HepG2 (cell line): ENCODE measurements around the gene DST. TPM values are rescaled to one million over a fixed set of nuclear protein-coding genes. Genes with fewer than 3 reads are reported as not detected.

ENCODE experiments used
- ATAC-seq: fragments of 200-7000 bp; cut with Tn5 transposase; 3 replicates; pipeline ENCODE4 v1.9.1; 2020; ENCODE audit warnings: mild to moderate bottlenecking, moderate library complexity
- BruUV-seq: library from RNA; stranded (reverse); fragments of 400-500 nt; replicated peaks from 2 replicates; lab custom pipeline; 2021; lab: Mats Ljungman, UMichigan
- CTCF ChIA-PET: fragments of 300-600 bp; formaldehyde crosslinking; extraction: SDS; loops from one replicate; lab custom pipeline; 2021; ENCODE audit warnings: low total read pairs, inconsistent platforms, low intra/inter-chr PET ratio; lab: Yijun Ruan, JAX
- POLR2A ChIA-PET: fragments of 350-600 bp; sonication (Branson Sonifier 250); formaldehyde crosslinking; loops from one replicate; lab custom pipeline; 2020; ENCODE audit warnings: antibody characterized with exemption, inconsistent platforms; lab: Yijun Ruan, JAX
- DNase-seq: peaks from one replicate; pipeline ENCODE4 v3.0.0-alpha.2; 2015; ENCODE audit warnings: low spot score
- FAIRE-seq: peaks from 3 replicates; lab custom pipeline; 2011; peaks lifted over from hg19 to GRCh38; lab: Jason Lieb, UNC
- H2AFZ ChIP-seq: one replicate; pipeline ENCODE4 v1.6.1; 2011; ENCODE audit warnings: low read length, inconsistent platforms
- H3K27ac ChIP-seq: fragments of 300-600 bp; 3 replicates; pipeline ENCODE4 v1.8.0; 2011; ENCODE audit warnings: mixed run types, mild to moderate bottlenecking, mixed read lengths, low read length, inconsistent platforms; ENCODE audit not compliant: insufficient read depth; ENCODE audit errors: extremely low read length
- H3K27me3 ChIP-seq, 2 experiments: fragments of 200-600 bp in 1 of 2; 2 replicates in 1 of 2; 3 replicates in 1 of 2; pipeline versions ENCODE4 v1.6.0 to v1.8.0; 2011; ENCODE audit warnings: low read length in 2 of 2, mild to moderate bottlenecking in 2 of 2, moderate library complexity in 2 of 2, inconsistent platforms in 1 of 2; ENCODE audit not compliant: insufficient read depth in 2 of 2, control insufficient read depth in 1 of 2
- H3K36me3 ChIP-seq, 2 experiments: fragments of 200-600 bp in 1 of 2; replicated peaks in 1 of 2; 2 replicates in 1 of 2; 3 replicates in 1 of 2; pipeline versions ENCODE4 v1.5.1 to v1.8.0; 2011; ENCODE audit warnings: low read length in 2 of 2, inconsistent platforms in 1 of 2; ENCODE audit not compliant: insufficient read depth in 2 of 2, control insufficient read depth in 1 of 2
- H3K4me1 ChIP-seq: 2 replicates; pipeline ENCODE4 v1.5.1; 2012; ENCODE audit warnings: low read length, inconsistent platforms; ENCODE audit not compliant: insufficient read depth
- H3K4me2 ChIP-seq: 2 replicates; pipeline ENCODE4 v1.6.0; 2011; ENCODE audit warnings: low read depth, low read length, inconsistent platforms
- H3K4me3 ChIP-seq, 3 experiments: fragments of 200-600 bp in 1 of 3; sonication (generic), shearing (Covaris generic) in 1 of 3; replicated peaks in 1 of 3; 2 replicates each; pipeline ENCODE4 v1.5.1; 2011 to 2016; ENCODE audit warnings: low read length in 3 of 3, inconsistent platforms in 2 of 3, low read depth in 2 of 3, mild to moderate bottlenecking in 2 of 3, control low read depth in 1 of 3, mixed read lengths in 1 of 3; ENCODE audit not compliant: insufficient read depth in 1 of 3
- H3K79me2 ChIP-seq: one replicate; pipeline ENCODE4 v1.6.1; 2011; ENCODE audit warnings: low read length, inconsistent platforms; ENCODE audit not compliant: insufficient read depth
- H3K9ac ChIP-seq: 2 replicates; pipeline ENCODE4 v1.6.0; 2011; ENCODE audit warnings: mild to moderate bottlenecking, low read depth, low read length, inconsistent platforms; ENCODE audit not compliant: insufficient read depth
- H3K9me3 ChIP-seq: 2 replicates; pipeline ENCODE4 v1.5.1; 2012; ENCODE audit warnings: mild to moderate bottlenecking, low read length
- H4K20me1 ChIP-seq: 2 replicates; pipeline ENCODE4 v1.6.0; 2011; ENCODE audit warnings: inconsistent platforms, mild to moderate bottlenecking, low read length, moderate library complexity; ENCODE audit not compliant: insufficient read depth
- GLI4 ChIP-seq: sonication (generic); formaldehyde crosslinking; IDR thresholded peaks from 2 replicates; pipeline ENCODE4 v1.5.1; 2020; ENCODE audit warnings: missing genetic modification reagents, mild to moderate bottlenecking, moderate library complexity, borderline replicate concordance
- HDAC6 ChIP-seq: fragments of 200-600 bp; sonication (generic); IDR thresholded peaks from 2 replicates; pipeline ENCODE4 v1.7.0; 2017; ENCODE audit warnings: mild to moderate bottlenecking, antibody characterized with exemption, low read length, low read depth
- KDM1A ChIP-seq: IDR thresholded peaks from 2 replicates; pipeline ENCODE4 v1.6.1; 2016; ENCODE audit warnings: missing compliant biosample characterization
- MAZ ChIP-seq, 2 experiments: sonication (generic) in 1 of 2; formaldehyde crosslinking in 1 of 2; IDR thresholded peaks; 2 replicates each; pipeline versions ENCODE4 v1.5.0 to v1.6.1; 2012 to 2020; ENCODE audit warnings: low read depth in 2 of 2, mild to moderate bottlenecking in 2 of 2, borderline replicate concordance in 1 of 2, improper control_type of control experiment in 1 of 2, low read length in 1 of 2, missing genetic modification reagents in 1 of 2, moderate library complexity in 1 of 2
- MIER2 ChIP-seq: IDR thresholded peaks from 2 replicates; pipeline ENCODE4 v1.6.1; 2016; ENCODE audit warnings: missing biosample characterization, missing genetic modification reagents
- MXI1 ChIP-seq: IDR thresholded peaks from 3 replicates; pipeline ENCODE4 v1.6.1; 2012; ENCODE audit warnings: low read depth, low read length, inconsistent platforms, borderline replicate concordance
- PRPF4 ChIP-seq: fragments of 200-400 bp; formaldehyde crosslinking; IDR thresholded peaks from 2 replicates; pipeline ENCODE4 v1.6.1; 2016; ENCODE audit warnings: low read length, low read depth; ENCODE audit not compliant: poor library complexity, severe bottlenecking
- SIX1 ChIP-seq: sonication (generic); formaldehyde crosslinking; IDR thresholded peaks from 2 replicates; pipeline ENCODE4 v1.4.0; 2020; ENCODE audit warnings: missing genetic modification reagents, borderline replicate concordance
- SMYD3 ChIP-seq: sonication (generic); formaldehyde crosslinking; IDR thresholded peaks from 2 replicates; pipeline ENCODE4 v1.8.1; 2023; ENCODE audit warnings: mild to moderate bottlenecking, missing genetic modification reagents
- TP53 ChIP-seq: sonication (generic); formaldehyde crosslinking; conservative IDR thresholded peaks from 2 replicates; pipeline ENCODE4 v1.4.0; 2020; ENCODE audit warnings: missing genetic modification reagents
- ZBTB1 ChIP-seq: sonication (generic); formaldehyde crosslinking; IDR thresholded peaks from 2 replicates; pipeline ENCODE4 v1.4.0; 2020; ENCODE audit warnings: missing genetic modification reagents, borderline replicate concordance
- ZBTB8A ChIP-seq: sonication (generic); formaldehyde crosslinking; IDR thresholded peaks from 2 replicates; pipeline ENCODE4 v1.4.0; 2020; ENCODE audit warnings: mild to moderate bottlenecking, low read depth, missing genetic modification reagents, borderline replicate concordance
- ZFAT ChIP-seq: sonication (generic); formaldehyde crosslinking; conservative IDR thresholded peaks from 2 replicates; pipeline ENCODE4 v1.8.1; 2023; ENCODE audit warnings: missing genetic modification reagents, inconsistent platforms
- ZFP36L1 ChIP-seq: sonication (generic); formaldehyde crosslinking; IDR thresholded peaks from 2 replicates; pipeline ENCODE4 v1.8.0; 2022; ENCODE audit warnings: mild to moderate bottlenecking, missing genetic modification reagents, moderate library complexity
- ZFP90 ChIP-seq: sonication (generic); formaldehyde crosslinking; IDR thresholded peaks from 2 replicates; pipeline ENCODE4 v1.8.0; 2022; ENCODE audit warnings: missing genetic modification reagents, mild to moderate bottlenecking, inconsistent platforms, borderline replicate concordance
- ZNF530 ChIP-seq: sonication (generic); formaldehyde crosslinking; IDR thresholded peaks from 2 replicates; pipeline ENCODE4 v1.5.0; 2020; ENCODE audit warnings: low read depth, mild to moderate bottlenecking, missing genetic modification reagents
- ZNF83 ChIP-seq: sonication (generic); formaldehyde crosslinking; IDR thresholded peaks from 2 replicates; pipeline ENCODE4 v1.4.0; 2020; ENCODE audit warnings: missing genetic modification reagents, mild to moderate bottlenecking, borderline replicate concordance
- WGBS: methylation state at CpG from one replicate; pipeline ENCODE4 v1.1.6; 2017; ENCODE audit warnings: low lambda C conversion rate; 5-methylcytosine and 5-hydroxymethylcytosine counted together
- in situ Hi-C: cut with HindIII; loops from 2 replicates; pipeline ENCODE4 v1.10.0; 2017; ENCODE audit warnings: low pct_unique_long_range_greater_than_20kb; ENCODE audit not compliant: extremely low pct_ligation_motif_present
- intact Hi-C: fragments of 100-400 bp; cut with micrococcal nuclease; formaldehyde crosslinking; loops from one replicate; pipeline ENCODE4 v1.10.0; 2022; ENCODE audit not compliant: unreplicated experiment
- polyA plus RNA-seq, 8 experiments: library from polyadenylated mRNA; depleted of rRNA in 3 of 8; stranded (reverse) in 7 of 8; unstranded in 1 of 8; fragments of >200 nt; fragmentation: Illumina TruSeq in 4 of 8; extraction: Trizol in 4 of 8; gene quantifications; 2 replicates each; pipeline versions ENCODE4 v1.2.1 to v1.2.3, GENCODE V29; 2011 to 2016; ENCODE audit warnings: low read depth in 4 of 8, missing spikeins in 1 of 8, mixed read lengths in 1 of 8; ENCODE audit not compliant: insufficient read depth in 1 of 8
- total RNA-seq, 5 experiments: library from RNA; depleted of rRNA; stranded (reverse); fragments of >200 nt; fragmentation: Illumina TruSeq; extraction: Trizol; gene quantifications; 2 replicates each; pipeline ENCODE4 v1.2.3, GENCODE V29; 2016; ENCODE audit warnings: low read depth in 1 of 5
- TF ChIP-seq, protein P1 (sequence below): sonication (generic); formaldehyde crosslinking; conservative IDR thresholded peaks from 2 replicates; pipeline ENCODE4 v1.8.0; 2022; ENCODE audit warnings: missing genetic modification reagents
- TF ChIP-seq, protein P2 (sequence below): sonication (generic); formaldehyde crosslinking; IDR thresholded peaks from 2 replicates; pipeline ENCODE4 v1.8.1; 2023; ENCODE audit warnings: missing genetic modification reagents, mild to moderate bottlenecking, borderline replicate concordance

Gene DST
- total and polyA plus RNA-seq, 2 of the 13 experiments (the other 11 are each of a cell fraction or from before 2014, with no cell fraction given), result 64.4 to 89.0 TPM

DNA sequence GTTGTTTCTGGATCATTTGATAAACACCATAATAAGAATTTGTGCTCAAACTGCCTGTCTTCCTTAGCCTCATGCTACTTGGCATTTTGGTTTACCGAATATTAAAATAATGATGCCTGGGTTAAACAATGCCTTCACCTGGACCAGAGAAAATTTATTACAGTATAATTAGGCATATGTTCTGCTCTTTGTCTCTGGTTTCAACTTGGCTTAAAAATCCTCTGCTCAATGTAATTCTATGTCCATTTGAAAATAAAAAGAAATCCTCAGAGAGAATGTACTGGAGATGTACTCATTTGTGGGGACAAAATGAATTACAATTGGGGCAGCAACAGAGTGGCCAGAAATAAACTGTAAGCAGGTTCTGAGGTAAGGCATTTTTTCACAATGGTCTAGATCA is 95.0 kb downstream of the DST start (continued):
- no peak for TF ChIP-seq ZFAT (CRISPR knock-in tag)
- no peak for TF ChIP-seq KDM1A (CRISPR knock-in tag)
- TF ChIP-seq ZFP90, result no peak
- no peak for TF ChIP-seq TP53 (CRISPR knock-in tag)
- no peak for TF ChIP-seq SMYD3 (CRISPR knock-in tag)

- H3K4me2 ChIP-seq, result peak overlapping the region; percentile 79
- H3K9me3 ChIP-seq, result no peaks in the 10 kb centered on the region
- ChIA-PET POLR2A (interaction anchor here (0.6 to 3.4 kb wide), 22 partner anchors 9 to 186 kb away, joined by 3 to 27 read pairs (median 4); no protein-coding TSS in a partner anchor), CTCF (interaction anchor here (1.3 kb wide), 1 partner anchor 183 kb away, joined by 6 read pairs; no protein-coding TSS in a partner anchor)
- peak; percentile 79 for FAIRE-seq
- H3K9ac ChIP-seq, result peak overlapping the region; percentile 85
- ATAC-seq, result peak; percentile 96
- intact Hi-C loops (loop anchor here (1.0 to 5.0 kb wide), 5 partner anchors 28 to 172 kb away; no protein-coding TSS in a partner anchor), in situ Hi-C loops (no loop called here)
- H3K4me3 ChIP-seq, result peak overlapping the region; percentile 59 to 81 (median 76)
- H3K36me3 ChIP-seq, result 0 out of 5 replicates have a peak, but pooled peaks cover 0 to 1% of the 10 kb centered on the region in 2 experiments
- no peaks in the 10 kb centered on the region for H4K20me1 ChIP-seq
- DNase-seq, result peak; percentile 98
- no TSS peak for BruUV-seq
- no peaks in the 10 kb centered on the region; a peak in 1 of 5 replicates for H3K27me3 ChIP-seq
- H2AFZ ChIP-seq, result peak overlapping the region; percentile 47
- peaks cover 30% of the 10 kb centered on the region for H3K79me2 ChIP-seq
- WGBS, result under 1% methylated on average over 44 of the region's 50 CpGs
- H3K27ac ChIP-seq, result peak overlapping the region; percentile 92
- peaks cover 49% of the 10 kb centered on the region for H3K4me1 ChIP-seq
- TF ChIP-seq ZFP36L1 (CRISPR knock-in tag) (peak; percentile 83), ZBTB1 (CRISPR knock-in tag) (no peak), ZBTB8A (CRISPR knock-in tag) (no peak), PRPF4 (no peak), MIER2 (CRISPR knock-in tag) (peak; percentile 74), ZNF530 (CRISPR knock-in tag) (no peak), HDAC6 (no peak), MXI1 (peak; percentile 80; the same call in 1 of the 3 replicates), MAZ (IDR thresholded peaks at IDR 0.05; ENCODE audit: borderline replicate concordance, low read depth, low read length) (no peak), MAZ (CRISPR knock-in tag; IDR thresholded peaks at IDR 0.05; ENCODE audit: low read depth) (peak; percentile 83), GLI4 (CRISPR knock-in tag) (peak; percentile 94; the same call in 1 of the 2 replicates), ZNF83 (CRISPR knock-in tag) (no peak), SIX1 (peak; percentile 67; the same call in 1 of the 2 replicates)
- TF ChIP-seq, protein P1, sequence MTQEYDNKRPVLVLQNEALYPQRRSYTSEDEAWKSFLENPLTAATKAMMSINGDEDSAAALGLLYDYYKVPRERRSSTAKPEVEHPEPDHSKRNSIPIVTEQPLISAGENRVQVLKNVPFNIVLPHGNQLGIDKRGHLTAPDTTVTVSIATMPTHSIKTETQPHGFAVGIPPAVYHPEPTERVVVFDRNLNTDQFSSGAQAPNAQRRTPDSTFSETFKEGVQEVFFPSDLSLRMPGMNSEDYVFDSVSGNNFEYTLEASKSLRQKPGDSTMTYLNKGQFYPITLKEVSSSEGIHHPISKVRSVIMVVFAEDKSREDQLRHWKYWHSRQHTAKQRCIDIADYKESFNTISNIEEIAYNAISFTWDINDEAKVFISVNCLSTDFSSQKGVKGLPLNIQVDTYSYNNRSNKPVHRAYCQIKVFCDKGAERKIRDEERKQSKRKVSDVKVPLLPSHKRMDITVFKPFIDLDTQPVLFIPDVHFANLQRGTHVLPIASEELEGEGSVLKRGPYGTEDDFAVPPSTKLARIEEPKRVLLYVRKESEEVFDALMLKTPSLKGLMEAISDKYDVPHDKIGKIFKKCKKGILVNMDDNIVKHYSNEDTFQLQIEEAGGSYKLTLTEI (CRISPR knock-in tag), result no peak
- TF ChIP-seq, protein P2, sequence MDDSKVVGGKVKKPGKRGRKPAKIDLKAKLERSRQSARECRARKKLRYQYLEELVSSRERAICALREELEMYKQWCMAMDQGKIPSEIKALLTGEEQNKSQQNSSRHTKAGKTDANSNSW, result no peak
These were observed 100.0 kb downstream of the DST start for GRCh38 chr6:56542364-56543331.
